ENCODE measurements around the gene KRT6C. TPM values are rescaled to one million over a fixed set of nuclear protein-coding genes. Genes with fewer than 3 reads are reported as not detected.
"Not testable (repeated sequence)": the region's sequence is repeated elsewhere in the genome, so short reads cannot be mapped to it uniquely, and the experiment has no call there.

Gene KRT6C
- total RNA-seq, 1 donor from 2014 or later, result not detected

DNA sequence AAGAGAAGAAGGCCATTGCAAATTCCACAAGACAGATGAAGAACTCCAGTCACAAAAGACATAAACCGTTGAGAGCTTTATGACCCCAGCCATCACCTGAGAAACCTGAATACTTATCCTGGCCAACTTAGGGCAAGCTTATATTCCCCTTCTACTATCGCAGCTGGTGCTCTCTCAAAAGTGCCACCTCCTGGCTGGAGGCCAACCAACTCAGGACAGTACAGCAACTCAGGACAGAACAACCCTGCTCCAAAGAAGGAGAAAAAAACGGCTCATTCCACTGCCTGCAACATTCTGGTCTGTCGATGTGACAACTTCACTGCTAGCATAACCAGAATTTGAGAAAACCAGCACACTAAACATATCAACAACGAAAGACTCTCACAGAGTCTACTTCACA, 11.9 kb downstream of the KRT6C start:
- no peak for DNase-seq (ENCODE audit: low spot score)
- no peak for ATAC-seq

DNA sequence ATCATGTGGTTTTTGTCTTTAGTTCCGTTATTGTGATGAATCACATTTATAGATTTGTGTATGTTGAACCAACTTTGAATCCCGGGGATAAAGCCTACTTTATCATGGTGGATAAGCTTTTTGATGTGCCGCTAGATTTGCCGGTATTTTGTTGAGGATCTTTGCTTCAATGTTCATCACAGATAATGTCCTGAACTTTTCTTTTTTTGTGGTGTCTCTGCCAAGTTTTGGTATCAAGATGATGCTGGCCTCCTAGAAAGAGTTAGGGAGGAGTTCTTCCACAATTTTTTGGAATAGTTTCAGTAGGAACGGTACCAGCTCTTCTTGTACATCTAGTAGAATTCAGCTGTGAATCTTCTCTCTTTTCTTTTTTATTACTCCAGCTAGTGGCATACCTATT, 14.7 kb downstream of the KRT6C start:
- no peak for DNase-seq (ENCODE audit: low spot score)

DNA sequence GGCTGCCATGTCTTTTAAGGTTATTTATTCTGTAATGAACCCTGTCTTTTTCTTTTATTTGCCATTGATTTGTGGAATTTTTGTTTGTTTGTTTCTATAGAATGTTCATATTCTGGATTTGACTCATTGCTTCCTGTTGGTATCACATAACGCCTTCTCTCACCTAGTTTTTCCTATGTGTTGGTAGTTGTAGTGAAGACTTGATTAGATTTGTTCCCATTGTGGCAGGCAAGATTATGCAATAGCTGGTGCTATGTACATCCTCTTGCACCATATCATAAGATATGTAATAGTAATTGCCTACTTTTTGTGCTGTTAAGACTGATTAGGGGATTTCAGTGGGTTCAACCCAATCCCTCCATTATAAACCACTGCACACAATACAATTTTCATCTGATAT, 17.8 kb downstream of the KRT6C start:
- ATAC-seq, result no peak
- DNase-seq (ENCODE audit: low spot score), result no peak

More for the DNA sequence above, 14.7 kb downstream of the KRT6C start:
- ATAC-seq, result no peak

DNA sequence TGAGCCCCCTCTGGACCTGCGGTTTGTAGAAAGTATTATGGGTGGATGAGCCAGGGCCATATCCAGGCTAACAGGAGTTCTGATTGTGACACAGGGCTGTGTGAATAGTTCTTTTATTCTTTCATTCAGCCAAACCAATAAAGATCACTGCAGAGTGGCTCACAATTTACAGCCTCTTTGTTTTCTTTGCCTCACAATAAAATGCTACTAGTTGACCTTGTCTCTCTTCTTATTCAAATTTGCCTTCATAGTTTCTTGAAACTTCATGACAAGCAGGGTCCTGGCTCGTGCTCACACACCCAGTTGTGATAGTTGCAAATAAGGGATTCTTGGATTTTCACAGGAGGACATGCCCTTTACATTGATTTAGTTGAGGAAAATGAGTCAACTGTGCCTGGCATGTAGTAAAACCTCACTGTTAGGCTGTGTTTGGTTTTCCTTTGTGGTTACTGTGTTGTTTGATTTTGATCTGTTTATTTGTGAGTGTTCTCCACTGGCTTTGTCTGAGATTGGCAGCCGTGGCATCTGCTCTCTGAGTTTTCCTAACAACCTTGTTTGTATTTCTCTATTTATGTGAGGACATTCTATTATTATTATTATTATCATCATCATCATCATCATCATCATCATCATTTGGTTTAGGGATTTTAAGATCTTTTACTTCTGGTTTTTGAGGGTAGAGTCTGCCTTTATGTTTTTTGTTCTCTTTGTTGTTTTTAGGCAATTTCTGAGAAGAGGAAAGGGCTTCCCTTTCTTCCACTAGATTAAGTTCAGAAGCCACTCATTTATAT, 19.0 kb downstream of the KRT6C start:
- DNase-seq (ENCODE audit: low spot score) (no peak), ATAC-seq (no peak)

DNA sequence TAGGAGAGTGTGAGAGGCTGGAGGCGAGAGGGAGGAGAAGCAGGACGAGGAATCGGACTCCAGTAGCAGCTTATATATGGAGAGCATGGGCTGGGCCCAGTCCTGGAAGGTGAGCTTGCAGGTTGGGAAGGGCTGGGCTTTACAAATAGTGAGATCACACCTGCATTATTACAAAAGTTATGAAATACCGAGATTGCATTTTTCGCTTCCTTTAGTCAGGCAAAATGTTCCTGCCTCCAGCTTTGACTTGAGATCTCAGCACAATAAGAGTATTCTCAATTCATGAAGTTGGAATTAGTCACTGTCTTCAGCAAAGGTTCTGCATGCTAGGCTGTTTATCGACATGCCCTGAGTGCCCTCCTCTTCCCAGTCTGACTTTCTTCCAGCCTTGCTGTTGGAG, 21.5 kb downstream of the KRT6C start, which contains the start of gene KRT6B:
Gene KRT6B (minus strand): TSS at position 46 of the 400 bp plus-strand sequence. CDS start 68 bp downstream, outside the sequence.
- DNase-seq (ENCODE audit: low spot score) (no peak), ATAC-seq (no peak)

DNA sequence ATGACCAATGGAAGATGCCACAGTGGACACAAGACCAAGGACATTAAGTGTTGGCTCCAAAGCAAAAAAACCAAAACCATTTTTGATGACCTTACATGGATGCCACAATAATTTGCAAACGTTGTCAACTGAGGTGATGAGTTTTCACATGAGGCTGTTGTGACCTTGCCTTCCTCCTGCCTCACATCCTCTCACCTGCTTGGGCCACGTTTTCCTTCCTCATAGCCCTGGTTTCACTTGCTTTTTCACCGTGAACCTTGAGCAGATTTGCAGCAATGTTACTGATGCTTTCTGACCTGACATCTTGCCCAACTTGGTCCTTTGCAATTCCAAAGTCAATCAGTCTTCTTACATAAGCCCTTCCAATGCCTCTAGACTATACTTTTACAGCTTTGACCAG, 25.4 kb downstream of the KRT6C start:
- DNase-seq (ENCODE audit: low spot score) (no peak), ATAC-seq (no peak)

DNA sequence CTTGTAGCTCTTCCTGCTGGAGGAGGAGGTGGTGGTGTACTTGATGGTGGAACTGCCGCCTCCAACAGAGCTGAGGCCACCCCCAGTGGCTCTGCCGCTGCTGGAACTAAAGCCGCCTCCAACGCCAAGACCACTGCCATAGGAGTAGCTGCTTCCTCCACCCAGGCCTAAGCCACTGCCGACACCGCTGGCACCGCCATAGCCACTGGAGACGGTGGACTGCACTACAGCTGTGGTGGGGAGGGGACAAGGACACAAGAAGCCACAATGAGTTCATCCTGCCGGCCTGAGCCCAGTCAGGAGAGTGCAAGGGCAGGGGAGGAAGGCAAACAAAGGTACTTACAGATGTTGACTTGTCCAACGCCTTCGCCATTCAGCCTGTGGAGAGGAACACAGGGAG, 26.4 kb downstream of the KRT6C start:
- DNase-seq (ENCODE audit: low spot score); ATAC-seq: not testable (repeated sequence)

DNA sequence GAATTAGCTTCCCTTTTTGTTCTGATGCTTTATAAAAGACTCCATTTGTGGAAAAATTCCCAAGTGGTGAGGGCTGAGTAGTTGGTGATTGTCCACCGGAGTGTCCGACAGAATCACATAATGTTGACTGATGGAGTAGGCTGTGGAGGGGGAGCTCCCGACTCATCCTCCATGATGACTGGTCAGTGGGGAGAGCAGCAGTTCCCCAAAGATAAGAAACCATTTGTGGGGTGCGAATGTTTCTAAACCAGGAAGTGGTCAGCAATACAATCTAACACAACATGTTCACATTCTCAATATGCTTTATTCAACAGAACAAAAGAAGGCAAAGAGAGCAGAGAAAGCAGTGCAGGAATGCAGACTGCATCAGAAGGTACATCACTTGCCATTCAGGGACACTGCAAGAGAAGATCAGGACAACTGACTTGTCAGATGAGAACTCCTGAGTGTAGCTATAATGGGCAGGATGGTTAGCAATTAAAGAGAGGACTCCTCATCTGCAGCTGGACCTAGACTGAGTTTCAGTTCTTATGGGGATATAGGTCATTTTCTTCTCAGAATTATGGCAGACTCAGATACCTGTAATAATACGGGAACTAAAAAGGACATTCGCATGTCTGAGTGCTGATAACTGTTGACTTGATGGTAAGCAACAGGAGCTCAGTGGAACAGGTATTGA, 27.1 kb downstream of the KRT6C start:
- no peak for ATAC-seq
- DNase-seq (ENCODE audit: low spot score), result no peak

DNA sequence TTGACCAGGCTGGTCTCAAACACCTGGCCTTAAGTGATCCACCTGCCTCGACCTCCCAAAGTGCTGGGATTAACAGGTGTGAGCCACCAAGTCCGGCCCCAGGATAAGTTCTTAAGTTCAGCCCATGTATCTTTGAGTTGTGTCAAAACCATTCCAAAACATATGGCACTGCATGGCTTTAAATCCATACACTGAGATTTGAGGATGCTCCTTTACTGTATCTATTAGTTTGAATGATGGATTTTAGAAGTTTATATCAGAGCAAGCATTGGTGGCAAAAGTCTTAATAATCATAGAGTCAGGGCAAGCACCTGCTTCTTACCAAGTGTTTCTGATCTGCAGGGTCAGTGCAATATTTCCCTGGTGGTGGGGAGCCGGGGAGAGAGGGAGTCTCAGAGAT, 27.7 kb downstream of the KRT6C start:
- DNase-seq (ENCODE audit: low spot score), result no peak
- ATAC-seq, result no peak

DNA sequence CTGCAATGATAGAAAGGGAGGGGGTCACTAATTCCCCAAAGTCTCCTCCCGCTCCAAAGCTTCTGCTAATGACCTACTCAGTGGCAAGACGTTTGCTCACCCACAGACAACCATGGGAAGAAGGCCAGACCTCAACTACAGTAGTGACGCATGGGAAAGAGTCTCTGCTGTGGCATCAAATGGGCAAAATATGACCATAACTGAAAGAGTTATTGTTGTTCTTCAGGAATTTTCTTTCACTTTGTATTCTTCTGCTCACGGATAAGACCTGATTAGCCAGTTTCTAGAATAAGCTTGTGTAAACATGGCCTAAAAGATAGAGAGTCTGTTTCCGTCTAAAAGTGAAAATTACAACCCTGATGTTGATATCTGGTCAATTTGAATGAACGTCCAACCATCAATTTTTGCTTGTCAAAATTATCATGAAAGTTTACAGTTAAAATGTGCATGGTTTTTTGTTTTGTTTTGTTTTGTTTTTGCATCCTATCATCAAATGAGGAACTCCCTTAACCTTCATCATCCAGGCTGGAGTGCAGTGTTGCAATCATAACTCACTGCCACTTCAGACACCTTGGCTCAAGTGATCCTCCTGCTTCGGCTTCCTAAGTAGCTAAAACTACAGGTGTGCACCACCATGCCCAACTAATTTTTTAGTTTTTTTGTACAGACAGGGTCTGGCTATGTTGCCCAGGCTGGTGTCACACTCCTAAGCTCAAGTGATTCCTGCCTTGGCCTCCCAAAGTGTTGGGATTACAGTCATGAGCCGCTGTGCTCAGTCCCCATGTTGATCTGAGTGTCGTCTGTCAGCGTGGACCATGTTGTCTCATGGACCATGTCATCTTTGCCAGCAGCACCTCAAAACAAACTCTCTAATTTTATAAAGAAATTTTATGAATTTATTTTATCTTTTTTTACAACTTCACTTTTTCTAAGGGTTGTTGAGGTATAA, 28.7 kb downstream of the KRT6C start:
- ATAC-seq (no peak), DNase-seq (ENCODE audit: low spot score) (no peak)

DNA sequence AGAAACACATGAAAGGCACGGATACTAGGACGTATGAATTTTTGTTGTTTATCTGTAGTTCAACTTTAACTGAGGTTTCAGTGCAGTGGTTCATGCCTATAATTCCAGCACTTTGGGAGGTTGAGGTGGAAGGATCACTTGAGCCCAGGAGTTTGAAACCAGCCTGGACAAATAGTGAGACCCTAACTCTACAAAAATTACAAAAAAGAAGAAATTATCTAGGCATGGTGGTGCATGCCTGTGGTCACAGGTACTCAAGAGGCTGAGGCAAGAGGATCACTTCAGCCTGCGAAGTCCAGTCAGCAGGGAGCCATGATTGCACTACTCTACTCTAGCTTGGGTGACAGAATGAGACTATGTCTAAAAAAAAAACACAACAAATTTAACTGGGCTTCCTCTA, 29.6 kb downstream of the KRT6C start:
- ATAC-seq, result no peak
- DNase-seq (ENCODE audit: low spot score), result no peak

DNA sequence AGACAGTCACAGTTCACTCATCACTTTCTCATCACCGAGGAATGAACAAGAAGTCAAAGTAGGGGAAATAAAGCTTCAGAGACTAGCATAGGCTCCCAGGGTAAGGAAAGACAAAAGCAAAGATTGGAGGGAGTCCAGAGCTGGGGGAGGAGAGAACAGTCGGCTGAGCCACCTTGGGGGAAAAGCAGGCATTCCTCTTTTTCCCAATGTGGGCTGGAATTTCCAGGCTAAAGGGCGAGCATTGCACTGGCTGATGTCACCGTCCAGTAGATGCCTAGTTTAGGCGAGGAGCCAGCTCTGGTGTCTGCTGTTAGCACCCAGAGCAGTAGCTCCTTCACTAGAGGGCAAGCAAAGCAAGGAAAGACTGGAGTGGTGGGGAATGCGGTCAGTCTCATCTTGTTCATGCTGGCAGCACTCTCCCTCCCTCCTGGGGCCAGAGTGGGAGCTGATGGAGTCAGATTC, 31.0 kb downstream of the KRT6C start:
- DNase-seq (ENCODE audit: low spot score) (no peak), ATAC-seq (peak; percentile 13)

DNA sequence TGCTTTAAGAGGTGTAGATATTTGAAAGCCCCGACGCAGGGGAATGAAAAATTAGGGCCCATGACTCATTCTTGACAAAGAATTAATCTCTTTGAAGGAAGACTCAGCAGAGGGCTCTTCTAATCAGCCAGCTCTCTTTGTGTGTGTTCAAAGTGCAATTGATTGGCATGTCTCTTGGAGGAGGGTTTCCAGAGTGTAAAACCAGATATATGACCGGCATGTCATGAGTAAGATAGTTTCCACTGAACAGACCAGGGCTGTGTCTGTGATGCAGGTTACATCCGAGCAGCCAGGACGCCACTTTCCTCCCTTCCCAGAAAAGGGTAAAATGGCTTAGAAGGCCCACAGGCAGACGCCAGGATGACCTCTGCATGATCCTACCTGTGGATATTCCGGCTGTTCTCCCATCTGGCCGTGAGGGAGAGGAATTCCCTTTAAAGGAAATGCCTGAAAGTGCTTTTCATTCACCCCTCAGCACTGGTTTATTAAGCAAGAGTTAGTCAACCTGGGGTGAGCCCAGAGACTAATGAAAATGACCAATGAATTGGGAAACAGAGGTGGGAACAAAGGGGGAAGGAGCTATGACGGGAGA, 32.2 kb downstream of the KRT6C start:
- ATAC-seq (no peak), DNase-seq (ENCODE audit: low spot score) (no peak)

DNA sequence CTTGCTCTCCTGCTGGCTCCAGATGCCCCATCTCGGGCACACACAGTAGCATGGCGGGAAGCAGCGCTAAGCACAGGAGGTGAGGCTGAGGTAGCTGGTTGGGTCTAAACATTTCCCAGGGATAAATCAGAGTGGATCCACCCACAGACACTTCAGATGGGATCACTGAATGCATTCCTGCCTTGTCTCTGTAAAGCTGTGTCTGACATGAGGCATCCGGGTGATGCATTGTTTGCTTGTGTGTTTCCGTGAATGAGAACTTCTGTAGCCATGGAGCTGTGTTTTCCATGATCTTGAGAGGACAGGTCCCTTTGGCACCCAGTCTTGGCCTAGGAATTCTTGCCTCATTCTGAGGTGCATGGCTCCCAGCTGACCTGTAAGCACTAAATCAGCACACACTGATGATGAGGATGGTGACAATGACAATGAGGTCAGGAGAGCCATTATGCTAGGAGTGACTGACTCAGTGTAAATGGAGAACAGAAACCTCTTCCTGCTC, 32.7 kb downstream of the KRT6C start:
- no peak for DNase-seq (ENCODE audit: low spot score)
- no peak for ATAC-seq

DNA sequence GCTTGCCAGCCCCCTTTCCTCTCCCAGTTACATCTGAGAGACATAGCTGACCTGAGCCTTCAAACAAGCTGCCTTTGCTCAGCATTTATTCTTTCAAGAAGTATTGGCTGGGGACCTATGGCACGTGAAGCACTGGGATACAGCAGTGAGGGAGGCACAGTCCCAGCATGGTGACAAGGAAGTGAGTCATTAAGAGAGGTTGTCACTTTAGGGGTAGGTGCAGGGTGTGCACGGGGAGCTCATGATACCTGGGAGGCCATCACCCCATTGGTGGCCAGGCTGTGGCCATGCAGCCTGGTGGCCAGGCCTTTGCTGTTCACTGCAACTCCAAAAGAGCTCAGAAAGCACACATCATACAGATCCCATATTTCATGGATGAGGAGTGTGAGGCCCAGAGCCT, 33.8 kb downstream of the KRT6C start:
- ATAC-seq, result no peak

DNA sequence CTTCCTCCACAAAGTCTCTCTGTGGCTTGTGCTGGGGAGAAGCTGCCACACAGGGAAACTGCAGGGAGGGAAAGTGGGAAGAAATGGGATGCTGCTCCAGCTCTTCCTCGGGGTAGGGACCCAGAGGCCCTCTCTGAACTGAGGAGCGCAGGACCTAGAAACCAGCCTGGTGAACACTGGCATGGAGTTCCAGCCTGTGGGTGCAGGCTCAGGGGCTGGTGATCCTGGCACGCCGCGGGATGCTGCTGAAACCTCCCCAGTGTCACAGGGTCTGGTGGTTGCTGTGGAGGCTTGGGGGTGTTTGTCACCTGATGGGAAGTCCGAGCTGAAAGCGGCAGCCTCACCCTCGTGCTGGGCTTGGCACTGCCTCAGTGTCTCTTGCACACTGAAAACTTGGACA, 34.2 kb downstream of the KRT6C start:
- no peak for DNase-seq (ENCODE audit: low spot score)
- no peak for ATAC-seq

More for the DNA sequence above, 33.8 kb downstream of the KRT6C start:
- no peak for DNase-seq (ENCODE audit: low spot score)

DNA sequence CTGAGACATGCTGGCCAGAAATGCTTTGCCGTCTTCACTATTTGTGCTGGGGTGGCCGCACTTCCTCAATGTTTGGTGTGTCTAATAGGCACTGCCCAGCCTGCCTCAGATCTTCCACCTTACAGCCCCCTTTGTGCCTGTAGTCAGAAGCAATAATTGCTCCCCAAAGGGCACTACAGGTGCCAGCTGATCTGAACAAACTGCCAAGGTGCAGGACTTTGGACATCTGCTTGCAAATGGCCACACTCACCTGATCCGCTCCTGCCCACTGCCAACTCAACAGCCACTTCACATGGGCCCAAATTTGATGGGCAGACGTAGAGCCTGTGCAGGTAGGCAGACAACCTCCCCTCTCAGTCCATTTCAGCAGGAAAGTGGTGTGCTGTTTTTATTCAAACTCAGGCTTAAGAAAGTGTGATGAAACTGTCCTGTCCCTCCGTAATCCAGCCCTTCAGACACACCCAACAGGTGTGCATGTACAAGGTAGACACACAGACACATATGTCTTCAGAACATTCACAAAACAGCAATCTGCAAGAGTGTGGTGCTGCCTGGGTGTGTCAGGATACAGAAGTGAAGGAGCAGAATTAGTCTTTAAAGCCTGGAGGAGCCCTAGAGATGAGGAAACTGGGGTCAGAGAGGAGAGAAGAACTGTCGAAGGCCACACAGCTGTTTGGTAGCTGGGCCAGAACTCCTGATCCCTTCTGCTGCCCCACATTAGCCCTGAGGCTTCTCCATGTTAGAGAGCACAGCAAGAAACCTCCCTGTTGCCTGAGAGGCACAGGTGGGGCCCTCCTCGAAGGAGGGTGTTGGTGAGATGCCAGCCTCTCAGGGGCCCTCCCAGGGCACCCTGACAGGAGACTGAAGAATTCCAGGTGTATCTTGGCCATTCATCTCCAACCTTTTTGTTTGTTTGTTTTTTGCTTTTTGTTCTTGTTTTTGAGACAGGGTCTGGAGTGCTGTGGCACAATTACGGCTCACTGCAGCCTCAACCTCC, 35.0 kb downstream of the KRT6C start:
- ATAC-seq, result peak; percentile 62
- no peak for DNase-seq (ENCODE audit: low spot score)

DNA sequence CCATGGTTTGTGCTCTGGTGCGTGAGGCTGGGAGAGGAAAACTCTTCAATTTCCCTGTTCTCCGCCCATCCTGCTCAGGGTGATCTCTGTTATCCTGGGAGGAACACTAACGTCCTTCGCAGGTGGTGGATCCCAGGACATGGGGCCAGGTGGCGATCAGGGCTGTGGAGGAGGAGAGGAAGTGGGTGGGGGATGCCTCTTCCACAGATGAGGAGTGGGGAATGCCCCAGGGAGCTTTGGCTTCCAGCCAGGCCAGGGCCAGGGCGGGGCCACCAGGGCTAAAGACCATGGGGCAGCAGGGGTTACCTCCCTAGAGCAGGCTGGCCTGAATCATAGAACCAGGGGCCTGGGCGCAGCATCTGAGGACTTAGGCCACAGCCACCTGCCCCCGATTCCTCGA, 36.1 kb downstream of the KRT6C start:
- ATAC-seq (no peak), DNase-seq (ENCODE audit: low spot score) (no peak)

DNA sequence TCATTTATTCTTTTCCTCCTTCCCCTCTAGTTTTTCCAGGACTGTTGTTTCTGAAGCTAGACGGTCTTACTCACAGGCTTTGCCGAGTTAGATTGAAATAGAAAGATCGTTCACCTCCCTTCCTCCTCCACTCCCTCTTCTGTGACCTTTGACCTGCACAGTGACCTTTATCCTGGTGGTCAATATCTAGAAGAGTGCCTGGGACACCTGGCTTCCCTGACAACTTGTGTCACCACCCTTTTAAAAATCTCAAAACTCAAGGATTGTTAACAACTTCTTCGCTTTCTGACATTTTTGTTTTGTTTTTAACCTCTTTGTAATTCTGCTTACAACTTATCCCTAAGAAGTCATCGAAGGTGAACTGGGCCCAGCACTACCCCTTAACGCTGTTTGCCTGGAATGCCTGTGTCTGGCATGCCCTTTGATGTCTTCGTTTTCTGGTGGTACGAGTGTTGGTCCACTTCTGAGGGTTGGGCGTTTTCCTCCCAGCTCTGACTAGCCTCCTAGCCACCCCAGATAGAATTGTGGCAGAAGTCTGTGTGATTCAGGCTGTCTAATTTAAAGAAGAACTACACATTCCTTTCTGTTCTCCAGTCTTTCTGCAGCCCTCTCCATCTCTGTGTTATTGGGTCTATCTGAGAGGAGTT, 36.7 kb downstream of the KRT6C start:
- ATAC-seq, result no peak

More for the DNA sequence above, 36.7 kb downstream of the KRT6C start:
- no peak for DNase-seq (ENCODE audit: low spot score)

Data from left lobe of liver (tissue), 2 donors.